Activated CD8-positive, alpha-beta memory T cell treated with anti-CD3 and anti-CD28 coated beads for 48 hours (primary cell): ENCODE results near the gene HK2.

Experiments
- DNase-seq, 3 experiments: peaks; one replicate each; pipeline ENCODE4 v3.0.0-alpha.2; 2020; ENCODE audit warnings: low read depth in 2 of 3, low spot score in 2 of 3

HK2 gene

DNA sequence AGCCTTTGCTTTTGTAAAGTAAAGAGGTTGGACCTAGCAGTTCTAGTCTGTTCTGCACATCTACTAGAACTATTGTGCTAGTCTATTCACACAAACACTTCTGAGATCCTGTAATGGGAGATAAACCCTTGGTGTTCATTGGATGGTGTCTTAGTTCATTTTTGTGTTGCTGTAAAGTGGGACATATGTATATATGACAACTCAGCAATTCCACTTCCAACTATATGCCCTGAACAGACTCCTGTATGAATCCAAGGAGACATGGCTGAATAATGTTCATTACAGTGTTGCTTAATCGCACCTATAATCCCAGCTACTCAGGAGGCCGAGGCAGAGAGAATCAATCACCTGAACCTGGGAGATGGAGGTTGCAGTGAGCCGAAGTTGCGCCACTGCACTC lies 23.3 kb downstream of the HK2 start:
- no peak for DNase-seq

GRCh38 chr2:74857725-74858124 lies 23.8 kb downstream of the HK2 start:
- DNase-seq = no peak

DNA sequence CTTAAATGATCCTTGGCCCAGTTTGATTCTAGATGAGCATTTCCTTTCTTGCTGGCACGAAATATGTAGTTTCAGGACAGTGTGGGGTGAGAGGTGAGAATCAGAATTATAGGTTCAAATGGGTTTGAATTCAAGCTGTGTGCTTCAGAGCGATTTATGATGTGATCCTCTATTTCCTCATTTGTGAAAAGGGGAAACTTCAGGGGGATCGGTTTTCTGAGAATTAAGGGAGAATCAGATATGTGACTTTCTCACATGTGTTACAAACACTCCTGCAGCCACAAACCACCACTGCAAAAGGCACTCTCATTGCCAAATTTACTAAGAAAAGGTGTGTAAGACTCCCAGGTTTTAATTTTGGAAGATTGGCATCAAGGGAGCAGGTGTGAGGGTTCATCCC lies 24.4 kb downstream of the HK2 start:
- DNase-seq = no peak

DNA sequence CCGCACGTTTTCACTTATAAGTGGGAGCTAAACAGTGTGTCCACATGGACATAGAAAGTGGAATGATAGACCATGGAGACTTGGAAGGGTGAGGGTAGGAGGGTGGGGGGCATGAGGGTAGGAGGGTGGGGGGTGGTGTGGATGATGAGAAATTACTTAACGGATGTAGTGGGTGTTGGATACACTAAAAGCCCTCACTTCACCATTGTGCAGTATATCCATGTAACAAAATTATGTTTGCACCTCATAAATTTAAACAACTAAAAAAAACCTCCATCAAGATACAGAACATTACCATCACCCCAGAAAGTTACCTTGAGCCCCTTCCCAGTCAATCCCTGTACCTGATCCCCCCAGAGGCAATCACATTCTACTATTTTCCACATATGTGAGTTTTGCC lies 26.2 kb downstream of the HK2 start:
- DNase-seq = no peak

DNA sequence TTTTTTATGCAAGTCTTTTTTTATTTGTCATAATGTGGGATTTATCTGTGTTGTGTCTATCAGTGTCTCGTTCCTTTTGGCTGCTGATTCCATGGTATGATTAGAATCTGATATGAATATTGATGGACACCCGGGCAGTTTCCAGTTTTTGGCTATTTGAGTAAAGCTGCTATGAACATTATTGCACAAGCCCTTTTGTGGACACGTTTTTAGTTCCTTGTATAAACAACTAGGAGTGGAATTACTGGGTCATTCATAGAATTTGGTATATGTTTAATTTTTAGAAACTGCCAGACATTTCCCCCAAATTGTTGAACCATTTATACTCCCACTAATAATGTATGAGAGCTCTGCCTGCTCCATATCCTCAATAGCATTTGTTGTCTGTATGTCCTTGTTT lies 26.6 kb downstream of the HK2 start:
- DNase-seq = no peak

DNA sequence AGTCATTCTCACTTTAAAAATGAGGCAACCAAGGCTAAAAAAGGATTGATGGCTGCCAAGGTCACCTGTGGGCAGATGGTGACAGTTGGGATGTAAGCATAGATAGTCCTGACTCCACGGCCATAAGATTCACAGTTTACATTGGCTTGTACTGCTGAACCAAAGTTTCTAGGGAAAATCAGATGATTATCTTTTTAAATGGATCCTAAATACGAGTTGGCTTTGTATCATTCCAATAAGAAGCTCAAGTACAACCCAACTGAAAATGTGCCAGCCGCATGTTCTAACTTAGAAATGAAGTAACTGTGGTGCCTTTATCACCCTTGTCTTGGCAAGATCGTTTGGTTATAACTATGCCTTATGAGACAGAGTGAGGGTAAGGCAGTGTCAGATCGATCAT lies 27.6 kb downstream of the HK2 start:
- DNase-seq = no peak

- no peak for DNase-seq
Measured at GRCh38 chr2:74862020-74862964, 28.4 kb downstream of the HK2 start.

DNA sequence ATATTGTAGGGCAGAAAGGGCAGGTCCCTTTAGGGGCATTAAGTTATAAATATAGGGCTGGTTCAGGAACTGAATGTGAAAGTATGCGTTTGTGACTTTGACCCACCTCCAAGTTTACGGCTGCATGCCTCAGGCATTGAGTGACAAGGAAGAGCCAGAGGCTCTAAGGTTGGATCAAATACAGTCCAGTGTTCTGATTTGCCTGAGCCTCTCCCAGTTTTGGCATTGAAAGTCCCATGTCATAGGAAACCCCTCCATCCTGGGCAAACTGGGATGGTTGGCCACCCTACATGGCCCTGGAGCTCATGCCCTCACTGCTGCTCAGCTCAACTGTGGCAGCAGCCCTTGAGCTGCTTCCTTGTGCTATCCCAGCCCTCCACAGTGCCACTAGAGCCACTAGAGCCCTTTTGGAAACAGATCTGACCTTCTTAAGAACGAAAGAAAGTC lies 29.9 kb downstream of the HK2 start:
- no peak for DNase-seq

DNA sequence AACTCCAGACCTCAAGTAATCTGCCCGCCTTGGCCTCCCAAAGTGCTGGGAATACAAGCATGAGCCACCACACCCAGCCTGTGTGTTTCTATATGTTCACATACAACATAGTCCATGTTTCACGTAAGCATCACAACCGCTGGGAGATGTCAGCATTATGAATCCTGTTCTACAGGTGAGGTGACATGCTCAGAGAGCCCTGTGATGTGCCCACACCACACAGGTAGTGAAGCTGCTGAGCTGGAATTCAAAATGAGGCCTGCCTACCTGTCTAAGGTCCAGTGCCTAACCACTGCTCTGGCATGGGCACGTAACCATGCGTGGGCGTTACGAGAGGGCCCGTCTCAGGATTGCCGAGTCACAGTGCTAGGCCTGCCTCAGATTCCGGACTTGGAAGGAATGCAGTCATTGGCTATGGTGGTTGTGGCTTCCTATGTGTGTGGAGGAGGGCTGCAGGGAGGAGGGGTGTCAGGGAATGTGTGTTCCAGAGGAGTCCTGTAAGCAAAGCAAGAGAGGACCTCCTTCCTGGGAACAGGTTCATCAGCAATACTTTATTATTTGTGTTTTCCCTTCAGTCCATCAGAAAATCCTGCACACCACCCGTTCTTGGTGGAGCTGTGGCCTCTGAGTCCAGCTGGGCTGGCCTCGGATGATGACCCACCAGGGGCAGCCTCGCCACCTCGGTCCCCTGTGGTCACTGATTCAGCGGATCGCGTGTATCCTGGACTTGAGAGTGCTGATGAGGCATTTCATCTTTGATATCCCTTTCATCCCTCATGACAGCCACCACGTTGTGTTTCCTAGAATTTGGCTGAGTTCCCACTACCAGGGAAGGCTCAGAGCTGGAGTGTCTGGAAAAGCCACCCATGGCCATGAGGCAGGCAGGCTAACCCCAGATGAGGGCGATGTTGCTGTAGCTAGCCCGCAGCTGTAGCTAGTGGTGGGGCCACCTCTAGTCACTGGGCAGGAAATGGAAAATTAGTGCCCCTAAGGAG lies 31.1 kb downstream of the HK2 start:
- DNase-seq = no peak

- DNase-seq = no peak
Measured at GRCh38 chr2:74865770-74866674, 32.1 kb downstream of the HK2 start.

DNA sequence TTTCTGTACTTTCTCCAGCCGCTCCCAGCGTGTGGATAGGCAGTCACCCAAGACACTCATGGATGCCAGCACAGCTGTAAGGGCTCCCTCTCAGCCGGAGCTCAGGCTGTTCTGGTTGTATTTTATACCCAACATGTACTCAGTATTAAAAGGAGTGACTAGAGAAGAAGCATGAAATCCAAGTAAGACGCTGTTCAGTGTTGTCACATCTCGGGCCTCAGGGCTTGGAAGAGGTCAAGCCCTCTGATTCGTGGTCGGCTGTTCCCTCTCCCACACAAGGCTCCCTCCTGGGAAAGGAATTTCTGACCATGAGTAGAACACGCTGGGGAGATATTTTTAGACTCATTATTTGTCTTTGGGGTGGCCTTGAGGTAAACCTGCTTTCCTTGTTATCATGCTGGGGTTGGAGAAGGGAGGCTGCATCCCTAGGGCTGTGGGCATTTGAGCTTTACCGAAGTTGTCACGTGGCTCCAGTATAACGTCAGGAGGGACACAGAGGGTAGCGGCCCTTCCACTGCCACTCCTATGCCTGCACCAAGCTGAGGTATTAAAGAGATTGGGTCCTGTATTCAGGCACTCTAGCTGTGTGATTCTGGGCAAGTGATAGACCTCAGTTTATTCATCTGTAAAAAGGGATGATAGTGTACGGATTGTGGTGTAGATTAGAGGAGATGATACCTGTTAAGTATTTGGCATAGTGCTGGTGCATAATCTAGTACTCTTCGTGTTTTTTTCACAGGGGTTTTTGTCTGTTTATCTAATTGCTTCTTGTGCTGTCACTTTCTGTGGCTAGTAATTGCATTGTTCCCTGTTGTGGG lies 34.1 kb downstream of the HK2 start:
- no peak for DNase-seq

DNA sequence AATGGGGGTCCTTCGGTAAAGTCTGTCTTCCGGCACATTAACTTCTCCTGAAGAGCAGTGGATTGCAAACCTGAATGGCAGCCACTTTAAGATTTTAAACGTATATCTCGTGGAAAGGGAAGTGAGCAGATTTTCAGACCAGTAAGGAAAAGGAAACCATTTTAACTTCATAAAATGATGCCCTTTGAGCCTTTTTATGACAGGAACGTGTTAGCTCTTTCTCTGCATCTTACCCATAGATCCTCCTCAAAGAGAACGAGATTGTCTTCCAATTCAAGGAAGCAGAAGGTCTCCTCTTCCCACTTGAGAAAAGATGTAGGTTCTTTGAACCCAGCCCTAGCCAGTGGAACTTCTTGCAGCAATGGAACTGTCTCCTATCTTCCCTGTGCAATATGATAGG lies 35.6 kb downstream of the HK2 start:
- DNase-seq = no peak

- DNase-seq = no peak
Measured at GRCh38 chr2:74870951-74871350, 37.0 kb downstream of the HK2 start.

GRCh38 chr2:74871414-74871813 lies 37.5 kb downstream of the HK2 start:
- DNase-seq = no peak

DNA sequence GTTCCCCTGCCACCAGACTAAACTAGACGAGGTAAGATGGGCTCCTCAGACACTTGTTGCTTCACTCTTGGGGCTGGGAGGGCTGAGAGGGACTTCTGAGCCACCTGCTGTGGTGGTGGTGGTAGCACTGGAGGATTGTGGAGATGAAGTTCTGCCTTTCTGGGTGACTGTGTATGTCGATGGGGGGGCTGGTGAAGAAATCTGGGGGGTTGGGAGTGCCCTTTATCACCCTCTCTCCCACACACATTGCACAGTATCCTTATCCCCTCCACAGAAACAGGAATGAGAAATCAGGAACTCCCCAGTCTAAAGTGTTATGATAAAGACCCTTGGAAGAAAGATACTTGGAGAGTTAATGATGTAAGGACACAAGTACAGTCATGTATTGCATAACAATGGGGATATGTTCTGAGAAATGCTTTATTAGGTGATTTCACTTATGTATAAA lies 38.5 kb downstream of the HK2 start:
- no peak for DNase-seq

- no peak for DNase-seq
Measured at GRCh38 chr2:74873012-74873665, 39.2 kb downstream of the HK2 start.

- no peak for DNase-seq
Measured at GRCh38 chr2:74873678-74874640, 40.0 kb downstream of the HK2 start.
